Astrocyte (in vitro differentiated cells and primary cell): ENCODE data around the gene EIF2D. TPM values are rescaled to one million over a fixed set of nuclear protein-coding genes. Genes with fewer than 3 reads are reported as not detected.

ENCODE experiments used
- DNase-seq: peaks from one replicate; pipeline ENCODE4 v3.0.0-alpha.2; 2010; ENCODE audit warnings: low read depth
- FAIRE-seq: peaks from 2 replicates; lab custom pipeline; 2011; peaks lifted over from hg19 to GRCh38; lab: Jason Lieb, UNC
- H2AFZ ChIP-seq: 2 replicates; pipeline ENCODE4 v1.6.0; 2012; ENCODE audit warnings: low read depth, low read length, inconsistent platforms
- H3K27ac ChIP-seq: 2 replicates; pipeline ENCODE4 v1.5.1; 2011; ENCODE audit warnings: low read depth, low read length, inconsistent platforms
- H3K27me3 ChIP-seq: 2 replicates; pipeline ENCODE4 v1.6.0; 2011; ENCODE audit warnings: low read length, inconsistent platforms; ENCODE audit not compliant: insufficient read depth
- H3K36me3 ChIP-seq: 2 replicates; pipeline ENCODE4 v1.5.1; 2011; ENCODE audit warnings: low read length, inconsistent platforms; ENCODE audit not compliant: insufficient read depth
- H3K4me1 ChIP-seq: 2 replicates; pipeline ENCODE4 v1.5.1; 2011; ENCODE audit warnings: low read length, inconsistent platforms; ENCODE audit not compliant: insufficient read depth
- H3K4me2 ChIP-seq: 2 replicates; pipeline ENCODE4 v1.6.0; 2012; ENCODE audit warnings: low read length, inconsistent platforms
- H3K4me3 ChIP-seq: 2 replicates; pipeline ENCODE4 v1.5.1; 2011; ENCODE audit warnings: low read depth, mild to moderate bottlenecking, low read length, inconsistent platforms; ENCODE audit not compliant: insufficient read depth
- H3K79me2 ChIP-seq: 2 replicates; pipeline ENCODE4 v1.6.0; 2012; ENCODE audit warnings: mild to moderate bottlenecking, low read length, inconsistent platforms; ENCODE audit not compliant: insufficient read depth
- H3K9ac ChIP-seq: 2 replicates; pipeline ENCODE4 v1.6.0; 2012; ENCODE audit warnings: mild to moderate bottlenecking, low read length, inconsistent platforms
- H3K9me3 ChIP-seq: 2 replicates; pipeline ENCODE4 v1.5.1; 2012; ENCODE audit warnings: low read depth, mild to moderate bottlenecking, low read length, inconsistent platforms; ENCODE audit not compliant: insufficient read depth
- H4K20me1 ChIP-seq: 2 replicates; pipeline ENCODE4 v1.6.0; 2012; ENCODE audit warnings: low read length, inconsistent platforms; ENCODE audit not compliant: insufficient read depth
- H3K27ac Mint-ChIP-seq: one replicate; pipeline ENCODE4 v1.8.0; 2021; ENCODE audit warnings: mild to moderate bottlenecking, mixed read lengths; ENCODE audit not compliant: unreplicated experiment
- H3K27me3 Mint-ChIP-seq: one replicate; pipeline ENCODE4 v1.8.0; 2021; ENCODE audit warnings: low read depth, mixed read lengths; ENCODE audit not compliant: unreplicated experiment
- H3K36me3 Mint-ChIP-seq: one replicate; pipeline ENCODE4 v1.8.0; 2021; ENCODE audit warnings: low read depth, mixed read lengths; ENCODE audit not compliant: unreplicated experiment
- H3K4me1 Mint-ChIP-seq: one replicate; pipeline ENCODE4 v1.8.0; 2021; ENCODE audit warnings: low read depth, mixed read lengths; ENCODE audit not compliant: unreplicated experiment
- H3K4me3 Mint-ChIP-seq: one replicate; pipeline ENCODE4 v1.8.0; 2021; ENCODE audit warnings: mild to moderate bottlenecking, moderate library complexity, mixed read lengths; ENCODE audit not compliant: unreplicated experiment
- H3K9me3 Mint-ChIP-seq: one replicate; pipeline ENCODE4 v1.8.0; 2021; ENCODE audit warnings: mild to moderate bottlenecking, mixed read lengths; ENCODE audit not compliant: unreplicated experiment
- CTCF ChIP-seq: IDR thresholded peaks from 2 replicates; pipeline ENCODE4 v1.5.1; 2011; ENCODE audit warnings: low read depth, mild to moderate bottlenecking, inconsistent platforms, low read length, moderate library complexity; ENCODE audit not compliant: insufficient read depth
- EZH2 ChIP-seq: IDR thresholded peaks from 2 replicates; pipeline ENCODE4 v1.6.1; 2012; ENCODE audit warnings: mild to moderate bottlenecking, low read length, inconsistent platforms; ENCODE audit not compliant: insufficient read depth
- total RNA-seq: library from RNA; stranded (reverse); gene quantifications from 2 replicates; pipeline ENCODE4 v1.2.1, GENCODE V29; 2021

EIF2D gene
- total RNA-seq, 1 donor from 2014 or later, result 27.3 TPM

DNA sequence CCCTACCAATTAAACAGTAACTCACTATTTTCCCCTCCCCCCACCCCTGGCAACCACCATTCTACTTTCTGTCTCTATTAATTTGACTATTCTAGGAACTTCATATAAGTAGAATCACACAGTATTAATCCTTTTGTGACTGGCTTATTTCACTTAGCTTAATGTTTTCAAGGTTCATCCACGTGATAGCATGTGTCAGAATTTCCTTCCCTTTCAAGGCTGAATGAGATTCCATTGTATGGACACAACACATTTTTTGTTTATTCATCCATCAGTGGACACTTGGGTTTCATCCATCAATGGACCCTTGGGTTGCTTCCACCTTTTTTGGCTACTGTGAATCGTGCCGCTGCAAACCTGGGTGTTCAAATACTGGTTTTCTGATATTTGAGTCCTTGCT is 41.7 kb downstream of the EIF2D start:
- Mint-ChIP-seq H3K9me3 (no peaks in the 10 kb centered on the region), H3K27ac (no peak overlapping the region), H3K27me3 (peaks cover 34% of the 10 kb centered on the region), H3K36me3 (peaks cover 4% of the 10 kb centered on the region), H3K4me3 (no peak overlapping the region), H3K4me1 (peaks cover 4% of the 10 kb centered on the region)
- Histone ChIP-seq H3K79me2 (no peaks in the 10 kb centered on the region), H3K27me3 (no peaks in the 10 kb centered on the region), H4K20me1 (no peaks in the 10 kb centered on the region), H3K4me2 (no peak overlapping the region), H3K36me3 (no peaks in the 10 kb centered on the region), H3K9ac (no peak overlapping the region), H3K9me3 (no peaks in the 10 kb centered on the region), H3K4me1 (peaks cover 4% of the 10 kb centered on the region), H3K27ac (no peak overlapping the region), H2AFZ (no peak overlapping the region), H3K4me3 (no peak overlapping the region)
- TF ChIP-seq EZH2 (no peak), CTCF (no peak)
- FAIRE-seq, result no peak
- DNase-seq, result no peak

DNA sequence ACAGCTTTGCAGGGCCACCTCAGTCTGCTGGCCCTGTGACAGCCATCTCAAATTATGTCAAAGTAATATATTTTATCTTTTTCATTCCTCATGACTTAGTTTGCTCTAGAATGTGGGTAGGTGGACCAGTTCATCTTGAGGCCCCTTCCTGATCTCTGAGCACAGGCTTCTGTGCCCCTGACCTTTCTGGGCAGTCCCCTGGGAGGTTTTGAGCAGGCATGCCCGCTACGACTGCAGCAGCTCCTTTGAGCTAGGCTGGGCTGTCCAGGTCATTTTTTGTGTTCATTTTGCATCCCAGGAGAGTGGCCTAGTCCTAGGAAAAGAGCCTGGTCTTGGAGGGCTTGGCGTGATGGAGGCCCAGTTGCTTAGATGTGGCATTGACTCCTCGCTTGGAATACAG is 42.7 kb downstream of the EIF2D start:
- H3K9ac ChIP-seq, result no peak overlapping the region
- Mint-ChIP-seq H3K9me3 (no peaks in the 10 kb centered on the region), H3K27me3 (peaks cover 43% of the 10 kb centered on the region), H3K4me1 (no peaks in the 10 kb centered on the region), H3K4me3 (no peak overlapping the region), H3K36me3 (peaks cover 4% of the 10 kb centered on the region), H3K27ac (no peak overlapping the region)
- no peak overlapping the region for H3K27ac ChIP-seq
- H3K36me3 ChIP-seq, result no peaks in the 10 kb centered on the region
- no peak for FAIRE-seq
- H3K79me2 ChIP-seq, result no peaks in the 10 kb centered on the region
- TF ChIP-seq EZH2, result no peak
- no peak for TF ChIP-seq CTCF
- no peak overlapping the region for H2AFZ ChIP-seq
- H3K4me3 ChIP-seq, result no peak overlapping the region
- H3K4me2 ChIP-seq, result no peak overlapping the region
- H3K27me3 ChIP-seq, result peaks cover 4% of the 10 kb centered on the region
- H4K20me1 ChIP-seq, result no peaks in the 10 kb centered on the region
- no peaks in the 10 kb centered on the region for H3K4me1 ChIP-seq
- no peaks in the 10 kb centered on the region for H3K9me3 ChIP-seq
- DNase-seq, result no peak

- Histone ChIP-seq H3K36me3 (no peaks in the 10 kb centered on the region), H3K4me1 (no peaks in the 10 kb centered on the region), H4K20me1 (no peaks in the 10 kb centered on the region), H3K27me3 (peaks cover 4% of the 10 kb centered on the region), H3K4me2 (no peak overlapping the region), H3K9me3 (no peaks in the 10 kb centered on the region), H2AFZ (no peak overlapping the region), H3K4me3 (no peak overlapping the region), H3K79me2 (no peaks in the 10 kb centered on the region), H3K27ac (no peak overlapping the region), H3K9ac (no peak overlapping the region)
- DNase-seq (no peak), FAIRE-seq (no peak)
- no peaks in the 10 kb centered on the region for H3K9me3 Mint-ChIP-seq
- H3K36me3 Mint-ChIP-seq, result peaks cover 4% of the 10 kb centered on the region
- no peak overlapping the region for H3K27ac Mint-ChIP-seq
- no peak overlapping the region for H3K4me3 Mint-ChIP-seq
- peaks cover 50% of the 10 kb centered on the region for H3K27me3 Mint-ChIP-seq
- TF ChIP-seq CTCF (no peak), EZH2 (no peak)
- H3K4me1 Mint-ChIP-seq, result peaks cover 2% of the 10 kb centered on the region
These were observed 43.4 kb downstream of the EIF2D start for GRCh38 chr1:206568779-206569352.
